ENCODE measurements around the gene AXIN1. TPM values are rescaled to one million over a fixed set of nuclear protein-coding genes. Genes with fewer than 3 reads are reported as not detected.

AXIN1 gene
- total RNA-seq, 1 donor from 2014 or later, result 31.5 TPM

GRCh38 chr16:289395-289997, 63.0 kb downstream of the AXIN1 start:
- Mint-ChIP-seq H3K27ac (ENCODE audit: unreplicated experiment) (no peak overlapping the region), H3K4me3 (ENCODE audit: unreplicated experiment) (no peak overlapping the region), H3K9me3 (ENCODE audit: unreplicated experiment) (no peaks in the 10 kb centered on the region), H3K4me1 (ENCODE audit: unreplicated experiment) (no peaks in the 10 kb centered on the region), H3K36me3 (ENCODE audit: unreplicated experiment) (peaks cover 24% of the 10 kb centered on the region), H3K27me3 (ENCODE audit: unreplicated experiment) (no peaks in the 10 kb centered on the region)
- TF ChIP-seq, protein P1, sequence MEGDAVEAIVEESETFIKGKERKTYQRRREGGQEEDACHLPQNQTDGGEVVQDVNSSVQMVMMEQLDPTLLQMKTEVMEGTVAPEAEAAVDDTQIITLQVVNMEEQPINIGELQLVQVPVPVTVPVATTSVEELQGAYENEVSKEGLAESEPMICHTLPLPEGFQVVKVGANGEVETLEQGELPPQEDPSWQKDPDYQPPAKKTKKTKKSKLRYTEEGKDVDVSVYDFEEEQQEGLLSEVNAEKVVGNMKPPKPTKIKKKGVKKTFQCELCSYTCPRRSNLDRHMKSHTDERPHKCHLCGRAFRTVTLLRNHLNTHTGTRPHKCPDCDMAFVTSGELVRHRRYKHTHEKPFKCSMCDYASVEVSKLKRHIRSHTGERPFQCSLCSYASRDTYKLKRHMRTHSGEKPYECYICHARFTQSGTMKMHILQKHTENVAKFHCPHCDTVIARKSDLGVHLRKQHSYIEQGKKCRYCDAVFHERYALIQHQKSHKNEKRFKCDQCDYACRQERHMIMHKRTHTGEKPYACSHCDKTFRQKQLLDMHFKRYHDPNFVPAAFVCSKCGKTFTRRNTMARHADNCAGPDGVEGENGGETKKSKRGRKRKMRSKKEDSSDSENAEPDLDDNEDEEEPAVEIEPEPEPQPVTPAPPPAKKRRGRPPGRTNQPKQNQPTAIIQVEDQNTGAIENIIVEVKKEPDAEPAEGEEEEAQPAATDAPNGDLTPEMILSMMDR (IDR thresholded peaks at IDR 0.05), result no peak
- DNase-seq (ENCODE audit: extremely low spot score, unreplicated experiment), result no peak

GRCh38 chr16:287981-288920, 64.3 kb downstream of the AXIN1 start:
- DNase-seq (ENCODE audit: extremely low spot score, unreplicated experiment), result no peak
- Mint-ChIP-seq H3K4me1 (ENCODE audit: unreplicated experiment) (no peaks in the 10 kb centered on the region), H3K27ac (ENCODE audit: unreplicated experiment) (no peak overlapping the region), H3K4me3 (ENCODE audit: unreplicated experiment) (no peak overlapping the region), H3K27me3 (ENCODE audit: unreplicated experiment) (no peaks in the 10 kb centered on the region), H3K36me3 (ENCODE audit: unreplicated experiment) (peaks cover 20% of the 10 kb centered on the region), H3K9me3 (ENCODE audit: unreplicated experiment) (no peaks in the 10 kb centered on the region)
- TF ChIP-seq, protein P1 (IDR thresholded peaks at IDR 0.05), result no peak

GRCh38 chr16:287298-287811, 65.2 kb downstream of the AXIN1 start:
- Mint-ChIP-seq H3K36me3 (ENCODE audit: unreplicated experiment) (peaks cover 16% of the 10 kb centered on the region), H3K4me1 (ENCODE audit: unreplicated experiment) (no peaks in the 10 kb centered on the region), H3K4me3 (ENCODE audit: unreplicated experiment) (no peak overlapping the region), H3K27ac (ENCODE audit: unreplicated experiment) (no peak overlapping the region), H3K9me3 (ENCODE audit: unreplicated experiment) (no peaks in the 10 kb centered on the region), H3K27me3 (ENCODE audit: unreplicated experiment) (no peaks in the 10 kb centered on the region)
- DNase-seq (ENCODE audit: extremely low spot score, unreplicated experiment), result no peak
- TF ChIP-seq, protein P1 (IDR thresholded peaks at IDR 0.05), result no peak

- H3K9me3 Mint-ChIP-seq (ENCODE audit: unreplicated experiment), result no peaks in the 10 kb centered on the region
- peaks cover 14% of the 10 kb centered on the region for H3K36me3 Mint-ChIP-seq (ENCODE audit: unreplicated experiment)
- no peak for DNase-seq (ENCODE audit: extremely low spot score, unreplicated experiment)
- H3K4me3 Mint-ChIP-seq (ENCODE audit: unreplicated experiment), result no peak overlapping the region
- H3K27ac Mint-ChIP-seq (ENCODE audit: unreplicated experiment), result no peak overlapping the region
- TF ChIP-seq, protein P1 (IDR thresholded peaks at IDR 0.05), result no peak
- no peaks in the 10 kb centered on the region for H3K4me1 Mint-ChIP-seq (ENCODE audit: unreplicated experiment)
- H3K27me3 Mint-ChIP-seq (ENCODE audit: unreplicated experiment), result no peaks in the 10 kb centered on the region
Measured at GRCh38 chr16:286491-287297, 65.8 kb downstream of the AXIN1 start.
